ENCODE results near the gene APOOL.

Gene APOOL

GRCh38 chrX:85084770-85085393 lies 81.2 kb downstream of the APOOL start:
- peak; percentile 77 for TF ChIP-seq CTCF (IDR thresholded peaks at IDR 0.05)
- no peak for TF ChIP-seq ZFX (IDR thresholded peaks at IDR 0.05; ENCODE audit: borderline replicate concordance)
- H3K27ac ChIP-seq: no peak overlapping the region

- H3K27ac ChIP-seq: peak overlapping the region; percentile 50
- TF ChIP-seq CTCF (IDR thresholded peaks at IDR 0.05): no peak
- no peak for TF ChIP-seq ZFX (IDR thresholded peaks at IDR 0.05; ENCODE audit: borderline replicate concordance)
Observed at GRCh38 chrX:85089321-85089840, 85.7 kb downstream of the APOOL start.

- TF ChIP-seq CTCF (IDR thresholded peaks at IDR 0.05) (no peak), ZFX (IDR thresholded peaks at IDR 0.05; ENCODE audit: borderline replicate concordance) (no peak)
- no peak overlapping the region for H3K27ac ChIP-seq
Observed at GRCh38 chrX:85107407-85107806, 103.7 kb downstream of the APOOL start.

GRCh38 chrX:85108165-85108564 lies 104.5 kb downstream of the APOOL start:
- H3K27ac ChIP-seq: no peak overlapping the region
- TF ChIP-seq ZFX (IDR thresholded peaks at IDR 0.05; ENCODE audit: borderline replicate concordance) (no peak), CTCF (IDR thresholded peaks at IDR 0.05) (no peak)

- no peak overlapping the region for H3K27ac ChIP-seq
- TF ChIP-seq ZFX (IDR thresholded peaks at IDR 0.05; ENCODE audit: borderline replicate concordance) (no peak), CTCF (IDR thresholded peaks at IDR 0.05) (peak; percentile 65)
Observed at GRCh38 chrX:85109235-85109634, 105.6 kb downstream of the APOOL start.

GRCh38 chrX:85111347-85111746 lies 107.7 kb downstream of the APOOL start:
- TF ChIP-seq ZFX (IDR thresholded peaks at IDR 0.05; ENCODE audit: borderline replicate concordance) (no peak), CTCF (IDR thresholded peaks at IDR 0.05) (peak; percentile 75)
- no peak overlapping the region for H3K27ac ChIP-seq

GRCh38 chrX:85112293-85112692 lies 108.6 kb downstream of the APOOL start:
- no peak overlapping the region for H3K27ac ChIP-seq
- no peak for TF ChIP-seq CTCF (IDR thresholded peaks at IDR 0.05)
- TF ChIP-seq ZFX (IDR thresholded peaks at IDR 0.05; ENCODE audit: borderline replicate concordance): no peak

All from 22Rv1 (cell line).